ENCODE measurements around the gene CCDC81.
"Not testable (repeated sequence)": the region's sequence is repeated elsewhere in the genome, so short reads cannot be mapped to it uniquely, and the experiment has no call there.

Gene CCDC81

DNA sequence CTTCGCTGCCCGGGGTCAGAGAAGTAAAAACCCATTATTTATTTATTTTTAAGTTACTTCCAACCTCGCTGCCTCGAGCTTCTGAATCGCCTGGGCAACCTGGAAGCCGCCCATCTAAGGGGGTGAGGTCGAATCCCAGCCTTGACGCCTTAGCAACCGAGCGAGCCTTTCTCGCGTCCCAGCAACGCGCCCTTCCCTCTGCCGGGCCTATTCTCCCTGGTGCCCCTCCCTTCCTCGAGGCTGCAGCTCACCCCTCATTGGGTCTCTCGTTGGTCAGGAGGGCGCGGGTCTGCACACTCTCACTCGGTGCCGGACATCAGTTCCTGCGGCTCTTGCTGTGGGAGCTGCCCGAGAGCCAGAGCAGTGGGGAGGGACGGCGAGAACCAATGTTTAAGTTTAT lies at the start of gene CCDC81:
Gene CCDC81 (plus strand): TSS at position 302 of the 400 bp plus-strand sequence. CDS start 277 bp downstream, outside the sequence.
- no peak for DNase-seq

DNA sequence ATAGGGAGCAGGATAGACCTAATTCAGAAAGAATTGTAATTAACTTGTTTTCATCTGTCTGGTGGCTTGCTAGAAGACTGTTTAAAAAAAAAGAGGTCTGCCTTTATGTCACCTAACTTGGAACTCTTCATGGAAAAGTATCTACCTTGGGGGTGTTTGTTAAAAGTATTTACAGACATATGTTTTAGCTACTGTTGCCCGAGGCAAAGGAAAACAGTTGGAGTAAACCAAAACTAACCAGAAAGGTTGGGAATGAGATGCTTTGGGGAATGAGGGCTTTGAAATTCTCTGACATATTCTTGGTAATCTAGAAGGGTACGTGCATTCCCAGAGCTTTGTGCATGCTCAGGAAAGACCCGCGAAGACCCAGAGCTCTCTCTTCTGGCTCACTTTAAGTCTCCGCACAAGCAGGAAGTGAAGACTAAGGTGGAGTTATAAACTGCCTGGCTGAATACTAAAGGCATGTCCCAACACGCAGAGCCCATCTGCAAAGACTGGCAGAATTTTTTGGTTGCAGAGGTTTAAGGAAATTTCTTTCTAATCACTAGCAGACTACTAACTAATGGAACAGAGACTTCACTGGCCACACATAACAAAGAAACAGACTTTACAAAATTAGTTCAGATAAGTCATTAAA lies 39.4 kb upstream of the CCDC81 start:
- DNase-seq: no peak

DNA sequence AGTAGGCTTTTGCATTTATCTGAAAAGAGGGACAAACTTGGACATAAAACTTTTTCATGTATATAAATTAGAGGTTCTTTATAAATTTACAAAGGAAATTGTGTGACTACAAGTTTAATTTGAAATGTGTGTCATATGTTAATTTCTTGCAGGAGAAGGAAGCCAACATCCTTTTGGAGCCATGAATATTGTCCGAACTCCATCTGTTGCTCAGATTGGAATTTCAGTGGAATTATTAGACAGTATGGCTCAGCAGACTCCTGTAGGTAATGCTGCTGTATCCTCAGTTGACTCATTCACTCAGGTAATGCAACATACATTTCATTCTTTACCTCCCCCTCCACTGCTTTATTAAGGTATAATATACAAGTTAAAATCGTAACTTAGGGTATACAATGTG lies 37.5 kb upstream of the CCDC81 start:
- no peak for DNase-seq

DNA sequence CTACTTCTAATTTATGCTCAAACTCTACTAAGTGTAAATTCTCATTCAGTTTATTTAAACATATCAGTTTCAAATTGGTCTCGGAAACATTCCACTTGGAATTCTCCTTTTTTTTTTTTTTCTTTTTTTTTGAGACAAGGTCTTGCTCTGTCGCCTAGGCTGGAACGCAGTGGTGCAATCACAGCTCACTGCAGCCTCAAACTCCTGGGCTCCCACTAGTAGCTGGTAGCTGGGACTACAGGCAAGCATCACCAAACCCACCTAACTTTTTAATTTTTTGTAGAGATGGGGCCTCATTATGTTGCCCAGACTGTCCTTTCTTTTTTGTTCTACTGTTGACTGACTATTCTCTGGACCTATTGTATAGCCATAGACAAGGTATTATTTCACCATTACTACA lies 33.3 kb upstream of the CCDC81 start:
- DNase-seq: no peak

DNA sequence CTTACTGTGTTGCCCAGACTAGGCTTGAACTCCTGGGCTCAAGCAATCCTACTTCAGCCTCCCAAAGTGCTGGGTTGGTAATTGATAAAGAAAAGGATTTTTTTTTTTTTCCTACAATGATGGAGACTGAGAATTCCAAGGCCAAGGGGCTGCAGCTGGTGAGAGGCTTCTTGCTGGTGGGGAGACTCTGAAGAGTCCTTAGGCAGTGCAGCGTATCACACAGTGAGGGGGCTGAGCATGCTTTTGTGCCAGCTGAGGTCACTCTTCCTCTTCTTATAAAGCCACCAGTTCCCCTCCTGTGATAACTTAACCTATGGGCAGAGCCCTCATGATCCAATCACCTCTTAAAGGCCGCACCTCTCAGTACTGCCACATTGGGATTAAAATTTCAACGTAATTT lies 28.2 kb upstream of the CCDC81 start:
- DNase-seq: no peak

DNA sequence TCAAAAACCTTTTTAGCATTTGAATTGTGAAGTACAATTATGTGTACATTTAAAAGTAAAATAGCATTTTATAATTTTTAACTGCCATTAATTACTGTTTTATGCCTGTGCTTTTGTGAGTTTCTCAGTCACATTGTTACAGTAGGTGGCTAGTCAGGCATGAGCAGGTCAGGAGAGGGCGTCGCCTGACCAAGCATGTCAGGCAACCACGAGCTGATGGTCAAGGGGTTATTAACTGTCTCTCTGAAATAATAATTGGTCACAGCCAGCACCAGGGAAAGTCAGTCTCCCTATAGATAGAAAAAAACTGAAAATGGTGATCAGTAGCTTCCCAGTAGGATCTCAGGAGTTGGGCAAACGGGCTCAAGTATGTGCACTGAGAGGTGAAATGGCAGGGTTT lies 19.4 kb upstream of the CCDC81 start:
- DNase-seq: no peak

DNA sequence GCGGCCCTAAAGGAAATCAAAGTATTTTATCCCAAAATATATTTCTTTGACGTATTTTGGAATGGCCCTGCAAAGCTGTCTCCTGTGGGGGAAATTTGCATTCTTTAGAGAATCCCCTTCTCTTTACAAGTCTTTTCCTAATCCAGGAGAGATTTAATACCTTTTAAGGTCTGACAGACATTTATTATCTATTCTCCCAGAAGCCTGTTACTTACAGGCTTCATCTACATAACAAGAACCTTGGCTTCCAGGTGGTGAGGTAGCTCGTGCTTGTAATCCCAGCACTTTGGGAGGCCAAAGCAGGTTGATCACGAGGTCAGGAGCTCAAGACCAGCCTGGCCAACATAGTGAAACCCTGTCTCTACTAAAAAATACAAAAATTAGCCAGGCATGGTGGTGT lies 17.3 kb upstream of the CCDC81 start:
- not testable (repeated sequence) for DNase-seq

DNA sequence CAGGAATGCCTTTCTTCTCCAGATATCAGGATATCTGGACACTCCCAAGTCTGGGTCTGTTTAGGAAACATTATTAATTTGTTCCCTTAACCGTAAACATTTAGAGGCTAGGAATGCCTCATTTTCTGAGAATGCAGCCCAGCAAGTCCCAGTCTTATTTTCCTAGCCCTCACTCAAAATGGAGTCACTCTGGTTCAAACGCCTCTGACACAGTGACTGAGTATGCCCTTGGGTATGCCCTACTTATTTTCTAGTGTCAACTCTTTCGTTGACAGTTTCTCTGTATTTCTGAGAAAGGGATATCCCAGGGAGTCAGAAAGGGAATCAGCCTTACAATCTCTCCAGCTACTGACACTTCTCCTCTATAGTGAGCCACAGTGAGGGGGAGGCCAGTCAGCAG lies 16.0 kb upstream of the CCDC81 start:
- DNase-seq: no peak

DNA sequence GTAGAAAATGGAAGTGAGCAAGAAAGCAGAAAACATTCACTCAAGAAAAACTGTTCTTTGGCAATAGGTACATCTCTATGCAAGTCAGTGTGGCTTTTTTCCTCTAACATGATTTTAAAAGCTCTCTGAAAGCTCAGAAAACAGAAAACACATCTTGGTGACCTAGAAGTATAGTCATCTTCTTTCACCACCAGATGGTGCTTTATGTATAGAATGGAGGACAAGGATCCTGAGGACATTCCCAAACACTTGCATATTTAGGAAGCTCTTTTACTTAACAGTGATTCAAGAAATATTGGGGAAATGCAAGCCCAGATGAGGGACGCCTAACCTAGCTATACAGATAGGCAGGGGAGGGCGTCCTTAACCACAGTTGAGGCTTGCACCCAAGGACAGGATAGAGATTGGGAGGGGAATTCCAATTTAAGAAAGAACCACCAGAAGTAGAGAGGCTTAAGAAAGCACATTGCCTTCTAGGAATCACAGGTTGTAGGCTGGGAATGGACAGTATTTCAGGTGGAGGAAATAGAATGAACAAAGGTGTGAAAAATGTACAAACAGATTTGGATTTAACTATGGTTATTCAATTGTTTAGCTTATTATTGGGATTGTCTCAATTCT lies 13.8 kb upstream of the CCDC81 start:
- no peak for DNase-seq

DNA sequence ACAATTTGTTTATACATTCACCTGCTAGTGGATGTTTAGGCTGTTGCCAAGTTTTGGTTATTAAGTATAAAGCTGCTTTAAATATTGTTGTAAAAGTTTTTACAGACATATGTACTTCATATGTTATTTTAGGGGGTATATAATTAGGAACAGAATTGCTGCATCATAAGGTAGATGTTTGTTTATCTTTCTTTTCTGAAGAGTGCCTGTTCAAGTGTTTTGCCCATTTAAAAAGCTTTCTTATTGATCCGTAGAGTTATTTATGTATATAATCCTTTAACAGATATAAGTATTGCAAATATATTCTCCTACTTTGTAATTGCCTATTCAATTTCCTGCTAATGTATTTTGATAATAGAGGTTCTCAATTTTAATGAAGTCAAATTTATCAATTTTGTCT lies 11.3 kb upstream of the CCDC81 start:
- no peak for DNase-seq

DNA sequence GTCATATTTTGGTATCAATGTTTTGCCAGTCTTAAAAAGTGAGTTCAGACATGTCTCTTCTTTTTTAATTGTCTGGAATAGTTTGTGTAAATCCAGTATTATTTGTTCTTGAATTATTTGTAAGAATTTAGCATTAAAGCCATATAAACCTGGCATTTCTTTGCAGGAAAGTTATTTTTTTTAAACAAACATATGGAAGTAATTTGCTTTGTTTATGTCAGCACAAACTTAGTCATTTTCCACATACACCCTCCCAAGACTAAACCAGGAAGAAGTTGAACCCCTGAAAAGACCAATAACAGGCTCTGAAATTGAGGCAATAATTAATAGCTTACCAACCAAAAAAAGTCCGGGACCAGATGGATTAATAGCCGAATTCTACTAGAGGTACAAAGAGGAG lies 9.1 kb upstream of the CCDC81 start:
- DNase-seq: no peak

DNA sequence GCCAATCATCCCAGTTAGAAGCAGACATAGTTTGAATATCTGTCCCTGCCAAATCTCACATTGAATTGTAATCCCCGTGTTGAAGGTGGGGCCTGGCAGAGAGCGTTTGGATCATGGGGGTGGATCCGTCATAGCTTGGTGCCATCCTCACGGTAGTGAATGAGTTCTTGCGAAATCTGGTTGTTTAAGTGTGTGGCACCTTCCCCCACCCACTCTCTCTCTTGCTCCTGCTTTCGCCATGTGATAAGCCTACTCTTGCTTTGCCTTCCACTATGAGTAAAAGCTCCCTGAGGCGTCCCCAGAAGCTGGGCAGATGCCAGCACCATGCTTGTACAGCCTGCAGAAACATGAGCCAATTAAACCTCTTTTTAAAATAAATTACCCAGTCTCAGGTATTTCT lies 5.0 kb upstream of the CCDC81 start:
- no peak for DNase-seq

DNA sequence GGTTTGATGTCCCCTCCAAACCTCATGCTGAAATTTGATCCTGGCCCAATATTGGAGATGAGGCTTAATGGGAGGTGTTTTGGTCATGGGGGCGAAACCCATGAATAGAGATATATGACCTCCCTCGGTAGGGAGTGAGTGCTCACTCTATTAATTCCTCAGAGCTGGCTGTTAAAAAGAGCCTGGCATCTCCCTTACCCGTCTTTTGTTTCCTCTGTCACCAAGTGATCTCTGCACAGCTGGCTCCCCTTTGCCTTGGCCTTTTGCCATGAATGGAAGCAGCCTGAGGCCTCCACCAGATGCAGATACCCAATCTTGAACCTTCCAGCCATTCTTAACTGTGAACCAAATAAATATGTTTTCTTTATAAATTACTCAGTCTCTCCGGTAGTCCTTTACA lies 4.5 kb upstream of the CCDC81 start:
- no peak for DNase-seq

DNA sequence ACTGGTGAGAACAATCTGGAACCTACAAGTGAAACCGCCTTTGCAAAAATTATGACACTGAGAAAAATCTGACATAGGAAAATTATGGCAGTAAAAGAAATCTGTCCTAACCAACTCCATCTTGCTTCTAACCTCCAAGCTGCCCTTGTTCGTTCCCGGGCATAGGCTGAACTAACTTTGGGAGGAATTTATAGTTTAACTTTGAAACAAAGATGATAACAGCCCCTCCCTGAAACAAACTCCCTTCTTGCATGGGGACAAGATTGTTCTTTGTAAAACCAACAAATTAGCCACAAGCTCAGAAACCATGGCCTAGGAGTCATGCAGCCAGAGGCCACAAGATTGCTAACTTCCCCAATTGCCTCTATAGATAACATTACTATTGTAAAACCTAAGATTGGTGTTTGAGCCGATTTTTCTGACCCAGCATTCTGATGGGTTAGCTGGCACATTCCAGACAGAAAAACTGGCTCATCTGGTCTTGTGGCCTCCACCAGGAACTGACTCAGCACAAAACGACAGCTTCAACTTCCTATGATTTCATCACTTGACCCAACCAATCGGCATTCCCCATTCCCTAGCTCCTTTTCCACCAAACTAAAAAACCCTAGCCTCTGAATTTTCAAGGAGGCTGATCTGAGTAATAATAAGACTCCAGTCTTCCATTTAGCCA lies 3.6 kb upstream of the CCDC81 start:
- no peak for DNase-seq

DNA sequence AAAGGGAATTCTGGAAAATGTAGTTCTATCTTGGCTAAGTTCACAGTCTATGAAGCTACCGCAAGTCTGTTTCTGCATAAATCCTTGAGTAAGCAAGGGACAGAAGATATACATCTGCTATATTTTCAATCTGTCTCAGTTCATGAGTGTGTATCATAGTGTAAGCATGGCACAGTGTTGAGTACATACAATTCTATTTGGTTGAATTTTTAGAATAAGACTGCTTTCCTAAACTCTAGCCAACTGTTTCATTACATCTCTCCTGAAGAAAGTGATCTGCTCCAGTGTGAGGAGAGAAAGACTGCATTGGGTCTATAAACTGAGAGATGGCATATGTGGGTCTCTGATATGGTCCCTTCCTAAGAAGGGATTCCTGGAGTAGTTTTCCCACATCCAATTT lies 2.6 kb upstream of the CCDC81 start:
- no peak for DNase-seq

DNA sequence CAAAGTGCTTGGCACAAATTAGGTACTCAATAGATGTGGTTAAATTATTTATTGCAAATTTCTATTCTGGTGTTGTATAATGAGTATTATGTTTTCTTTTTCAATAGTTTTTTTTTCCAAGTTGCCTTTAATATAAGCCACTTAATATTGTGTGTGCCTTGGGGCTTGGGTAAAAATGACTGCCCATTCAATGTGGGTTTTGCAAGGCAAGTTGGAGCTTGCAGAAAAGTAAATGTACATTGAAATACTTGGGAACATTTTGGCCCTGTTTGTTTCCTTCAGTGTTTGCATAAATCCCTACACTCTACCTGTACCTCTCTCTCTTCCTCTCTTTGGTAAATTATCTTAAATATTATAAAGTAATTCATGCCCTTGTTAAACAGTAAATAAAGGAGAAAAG lies 2.1 kb upstream of the CCDC81 start:
- no peak for DNase-seq

DNA sequence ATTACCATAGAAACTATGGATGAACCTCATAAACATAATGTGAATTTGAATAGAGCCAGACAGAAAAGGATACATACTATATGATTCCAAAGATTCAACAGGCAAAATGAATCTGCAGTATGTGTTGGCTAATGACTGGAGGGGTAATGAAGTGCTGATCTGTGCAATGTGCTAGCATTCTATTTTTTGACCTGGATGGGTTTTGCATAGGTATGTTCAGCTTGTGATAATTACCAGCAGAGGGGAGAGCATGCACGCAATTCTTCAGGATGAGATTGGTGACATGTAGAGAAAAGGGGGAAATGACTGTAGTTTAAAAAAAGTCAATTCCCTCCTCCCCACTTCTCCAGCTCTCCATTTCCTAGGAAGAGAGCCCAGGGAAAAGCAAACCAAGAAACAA lies 618 bp upstream of the CCDC81 start:
- DNase-seq: no peak

DNA sequence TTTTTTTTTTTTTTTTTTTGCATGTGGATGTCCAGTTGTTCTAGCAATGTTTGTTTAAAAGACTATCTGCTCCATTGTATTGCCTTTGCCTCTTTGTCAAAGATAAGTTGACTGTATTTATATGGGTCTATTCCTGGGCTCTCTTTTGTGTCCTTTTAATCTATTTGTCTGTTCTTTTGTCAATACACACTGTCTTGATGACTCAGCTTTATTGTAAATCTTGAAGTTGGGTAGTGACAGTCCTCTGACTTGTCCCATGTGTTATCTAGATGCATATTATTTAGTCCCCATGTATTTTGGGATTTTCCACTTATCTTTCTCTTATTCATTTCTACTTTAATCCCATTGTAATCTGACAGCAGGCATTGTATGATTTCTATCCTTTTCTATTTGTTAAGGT lies 3.3 kb downstream of the CCDC81 start:
- no peak for DNase-seq

DNA sequence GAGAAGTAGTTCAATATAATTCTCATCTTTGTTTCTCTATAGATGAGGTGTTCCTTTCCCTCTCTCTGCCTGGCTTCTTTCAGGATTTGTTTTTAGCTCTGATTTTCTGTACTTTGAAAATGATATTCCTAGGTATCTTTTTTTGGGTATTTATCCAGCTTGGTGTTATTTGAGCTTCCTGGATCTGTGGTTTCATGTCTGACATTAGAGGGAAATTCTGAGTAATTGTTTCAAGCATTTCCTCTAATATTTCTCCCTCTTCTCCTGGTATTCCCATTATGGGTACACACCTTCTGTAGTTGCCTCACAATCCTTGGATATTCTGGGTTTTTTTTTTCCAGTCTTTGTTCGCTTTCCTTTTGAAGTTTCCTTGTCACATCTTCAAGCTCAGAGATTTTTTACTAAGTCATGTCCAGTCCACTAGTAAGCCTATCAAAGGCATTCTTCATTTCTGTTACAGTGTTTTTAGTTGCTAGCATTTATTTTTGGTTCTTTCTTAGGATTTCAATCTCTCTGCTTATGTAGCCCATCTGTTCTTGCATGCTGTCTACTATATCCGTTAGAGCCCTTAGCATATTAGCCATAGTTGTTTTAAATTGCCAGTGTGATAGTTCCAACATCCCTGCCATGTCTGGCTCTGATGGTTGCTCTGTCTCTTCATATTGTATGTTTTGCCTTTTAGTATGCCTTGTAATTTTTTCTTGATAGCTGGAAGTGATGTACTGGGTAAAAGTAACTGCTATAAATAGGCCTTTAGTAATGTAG lies 5.8 kb downstream of the CCDC81 start:
- DNase-seq: no peak

DNA sequence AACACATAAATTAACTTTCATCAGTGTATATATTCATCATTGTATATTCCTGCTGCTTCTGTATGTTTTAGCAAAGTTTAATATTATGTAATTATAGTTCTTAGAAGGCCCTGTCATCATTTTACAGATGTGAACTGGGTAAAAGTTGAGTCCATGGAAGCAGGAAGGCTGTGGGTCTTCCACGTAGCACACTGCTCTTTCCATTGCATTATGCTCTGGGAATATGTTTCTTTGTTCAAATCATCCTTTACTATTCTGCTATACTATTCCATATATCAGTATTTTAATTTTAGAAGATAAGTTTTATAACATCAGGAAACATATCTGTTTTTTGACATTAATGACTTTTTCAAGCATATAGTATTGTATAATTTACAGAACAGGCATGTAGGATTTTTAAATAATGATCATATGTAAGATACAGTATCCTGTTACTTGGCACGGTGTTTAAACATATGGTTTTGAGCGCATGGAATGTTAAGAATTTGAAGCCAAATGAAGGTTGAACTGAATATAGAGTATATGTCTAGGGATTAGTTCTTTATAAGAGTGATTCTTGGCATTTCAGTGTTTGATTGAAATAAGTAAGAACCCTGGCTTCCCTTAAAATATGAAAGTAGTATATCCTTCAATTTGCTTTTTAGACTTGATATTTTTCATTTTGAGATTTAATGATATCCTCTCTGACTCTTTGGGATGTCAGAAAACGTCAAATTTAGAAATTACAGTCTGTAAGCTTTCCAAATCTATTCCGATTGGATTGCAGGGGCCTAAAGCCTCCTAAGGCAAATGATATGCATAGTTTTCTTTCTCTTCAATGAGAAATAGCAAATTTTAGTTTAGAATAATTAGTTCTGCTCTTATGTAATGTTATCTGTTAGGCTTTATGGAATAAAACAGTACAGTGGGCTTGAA lies 8.6 kb downstream of the CCDC81 start:
- no peak for DNase-seq

DNA sequence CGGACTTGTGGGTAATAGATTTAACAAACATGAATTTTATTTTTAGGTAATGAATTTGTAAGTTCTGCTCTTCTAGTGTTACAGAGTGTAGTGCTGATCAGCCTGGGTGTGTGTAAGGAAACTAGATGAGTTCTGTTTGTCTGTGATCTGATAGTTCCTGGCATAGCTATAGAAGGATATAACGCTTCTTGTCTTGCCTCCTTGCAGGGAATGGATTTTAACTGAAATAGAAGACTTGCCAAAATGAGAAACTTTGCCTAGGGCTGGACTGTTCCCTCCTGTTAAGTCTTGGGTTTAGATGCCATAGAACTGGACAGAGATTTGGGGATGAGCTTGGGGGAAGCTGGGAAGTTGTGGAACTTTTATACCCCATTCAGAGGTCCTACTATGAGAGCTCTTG lies 11.6 kb downstream of the CCDC81 start:
- no peak for DNase-seq

DNA sequence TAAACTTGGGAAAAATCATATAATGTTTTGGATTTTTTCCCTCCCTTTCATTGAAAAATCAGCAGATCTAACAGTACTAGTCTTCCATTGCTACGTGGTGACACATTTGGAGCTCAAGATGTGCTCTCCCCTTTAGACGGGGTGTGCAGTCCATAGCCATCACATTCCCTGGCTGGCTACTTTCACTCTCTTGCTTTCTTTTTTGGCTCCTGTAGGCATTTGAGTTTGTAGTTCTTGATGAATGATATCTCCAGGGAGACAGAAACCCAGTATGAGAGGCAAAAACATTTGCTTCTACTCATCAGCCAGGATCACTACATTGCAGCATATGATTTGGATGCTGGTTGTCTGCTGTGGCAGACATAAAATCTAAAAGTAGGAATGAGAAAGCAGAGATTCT lies 12.1 kb downstream of the CCDC81 start:
- DNase-seq: no peak

DNA sequence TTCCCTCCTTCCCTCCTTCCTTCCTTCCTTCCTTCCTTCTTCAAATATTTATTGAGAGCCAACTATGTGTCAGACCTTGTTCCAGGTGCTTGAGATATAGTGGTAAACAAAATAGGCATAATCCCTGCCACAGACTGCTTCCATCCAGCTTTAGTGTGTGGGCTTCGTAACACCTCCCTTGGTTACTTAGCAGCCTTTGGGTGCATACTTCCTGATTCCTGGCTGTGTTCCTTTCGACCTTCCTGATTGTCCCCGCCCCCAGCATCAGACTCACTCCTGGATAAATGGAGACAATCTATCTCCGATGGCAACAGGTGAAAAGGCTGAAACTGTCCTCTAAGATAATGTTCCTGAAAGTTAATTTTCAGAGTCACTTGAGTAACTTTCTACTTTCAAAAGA lies 13.5 kb downstream of the CCDC81 start:
- DNase-seq: no peak

Data from NCI-H345 (cell line).